SK-N-SH (cell line): Measurements from ENCODE around the gene FBXW5. TPM values are rescaled to one million over a fixed set of nuclear protein-coding genes. Genes with fewer than 3 reads are reported as not detected.

Source experiments
- CTCF ChIA-PET: fragments of 300-600, 350-600 bp; formaldehyde crosslinking; extraction: SDS; loops from one replicate; lab custom pipeline; 2021; lab: Yijun Ruan, JAX
- POLR2A ChIA-PET: fragments of 350-600 bp; sonication (Branson Sonifier 250); formaldehyde crosslinking; extraction: SDS; loops from one replicate; lab custom pipeline; 2020; ENCODE audit warnings: antibody characterized with exemption, inconsistent platforms; lab: Yijun Ruan, JAX
- DNase-seq: peaks from one replicate; pipeline ENCODE4 v3.0.0; 2012
- H2AFZ ChIP-seq: fragments of 200-600 bp; sonication (generic); 2 replicates; pipeline ENCODE4 v1.8.1; 2016; ENCODE audit warnings: antibody characterized with exemption, mild to moderate bottlenecking, low read depth
- H3F3A ChIP-seq: fragments of 200-600 bp; sonication (generic); replicated peaks from 2 replicates; pipeline ENCODE3; 2016; ENCODE audit warnings: antibody characterized with exemption, mild to moderate bottlenecking; ENCODE audit not compliant: insufficient read depth
- H3K27ac ChIP-seq, 2 experiments: fragments of 200-500 bp in 1 of 2; fragments of 200-600 bp in 1 of 2; sonication (Bioruptor generic) in 1 of 2; sonication (generic), shearing (Covaris generic) in 1 of 2; 2 replicates each; pipeline versions ENCODE4 v1.5.1 to v1.6.1; 2014 to 2016; ENCODE audit warnings: low read depth in 2 of 2, inconsistent platforms in 1 of 2, low read length in 1 of 2, mild to moderate bottlenecking in 1 of 2, mixed read lengths in 1 of 2
- H3K27me3 ChIP-seq: fragments of 200-600 bp; sonication (generic), shearing (Covaris generic); 2 replicates; pipeline ENCODE4 v1.6.1; 2016; ENCODE audit warnings: mixed run types; ENCODE audit not compliant: insufficient read depth
- H3K36me3 ChIP-seq, 2 experiments: fragments of 200-500 bp in 1 of 2; fragments of 200-600 bp in 1 of 2; sonication (Bioruptor generic) in 1 of 2; sonication (generic) in 1 of 2; replicated peaks in 1 of 2; 2 replicates each; pipeline versions ENCODE3 to v1.5.1; 2014 to 2016; ENCODE audit warnings: low read length in 1 of 2, mild to moderate bottlenecking in 1 of 2; ENCODE audit not compliant: insufficient read depth in 2 of 2, control insufficient read depth in 1 of 2
- H3K4me1 ChIP-seq, 2 experiments: fragments of 200-500 bp in 1 of 2; fragments of 200-600 bp in 1 of 2; sonication (Bioruptor generic) in 1 of 2; sonication (generic), shearing (Covaris generic) in 1 of 2; 2 replicates each; pipeline versions ENCODE4 v1.5.1 to v1.6.1; 2014 to 2016; ENCODE audit warnings: low read depth in 1 of 2, low read length in 1 of 2, mixed run types in 1 of 2; ENCODE audit not compliant: insufficient read depth in 2 of 2, control insufficient read depth in 1 of 2
- H3K4me2 ChIP-seq: fragments of 200-600 bp; sonication (generic), shearing (Covaris generic); 2 replicates; pipeline ENCODE4 v1.6.1; 2017; ENCODE audit warnings: mixed run types
- H3K4me3 ChIP-seq, 2 experiments: fragments of 200-500 bp in 1 of 2; fragments of 200-600 bp in 1 of 2; sonication (Bioruptor generic) in 1 of 2; sonication (generic), shearing (Covaris generic) in 1 of 2; 2 replicates each; pipeline versions ENCODE4 v1.5.1 to v1.8.1; 2014 to 2016; ENCODE audit warnings: low read depth in 2 of 2, inconsistent platforms in 1 of 2, low read length in 1 of 2, mild to moderate bottlenecking in 1 of 2, mixed read lengths in 1 of 2, moderate library complexity in 1 of 2
- H3K79me2 ChIP-seq: fragments of 200-600 bp; sonication (generic); 2 replicates; pipeline ENCODE4 v1.8.1; 2017; ENCODE audit warnings: mild to moderate bottlenecking; ENCODE audit not compliant: insufficient read depth
- H3K9ac ChIP-seq: fragments of 200-600 bp; sonication (generic); 2 replicates; pipeline ENCODE4 v1.6.1; 2017; ENCODE audit warnings: mixed run types
- H3K9me2 ChIP-seq: fragments of 200-600 bp; sonication (generic); 2 replicates; pipeline ENCODE4 v1.6.1; 2017; ENCODE audit warnings: mixed run types
- H3K9me3 ChIP-seq: fragments of 200-600 bp; sonication (generic); 2 replicates; pipeline ENCODE4 v1.6.1; 2017; ENCODE audit warnings: mixed run types, mild to moderate bottlenecking, moderate library complexity
- H4K20me1 ChIP-seq: fragments of 200-600 bp; sonication (generic); 2 replicates; pipeline ENCODE4 v1.6.1; 2017; ENCODE audit warnings: mild to moderate bottlenecking, mixed run types; ENCODE audit not compliant: insufficient read depth
- EP300 ChIP-seq, 2 experiments: IDR thresholded peaks; 2 replicates each; pipeline versions ENCODE4 v1.4.0 to v1.6.1; 2012; ENCODE audit warnings: borderline replicate concordance in 1 of 2, low read depth in 1 of 2, low read length in 1 of 2
- GATA2 ChIP-seq: sonication (generic); formaldehyde crosslinking; IDR thresholded peaks from 2 replicates; pipeline ENCODE4 v1.5.0; 2020; ENCODE audit warnings: mild to moderate bottlenecking, missing genetic modification reagents
- IRF3 ChIP-seq: fragments of 150-350 bp; IDR thresholded peaks from 2 replicates; pipeline ENCODE4 v1.6.1; 2016; ENCODE audit warnings: mild to moderate bottlenecking, low read depth, low read length
- JUND ChIP-seq: IDR thresholded peaks from 2 replicates; pipeline ENCODE4 v1.4.0; 2012
- PBX3 ChIP-seq: IDR thresholded peaks from 2 replicates; pipeline ENCODE4; 2012
- RCOR1 ChIP-seq: fragments of 150-350 bp; IDR thresholded peaks from 2 replicates; pipeline ENCODE4 v1.6.1; 2017; ENCODE audit warnings: antibody characterized with exemption, low read length
- RFX5 ChIP-seq: IDR thresholded peaks from 2 replicates; pipeline ENCODE4 v1.6.1; 2012; ENCODE audit warnings: mild to moderate bottlenecking, improper control_type of control experiment, low read length
- SMC3 ChIP-seq: IDR thresholded peaks from 2 replicates; pipeline ENCODE4 v1.6.1; 2012; ENCODE audit warnings: low read depth, low read length, improper control_type of control experiment
- TAF1 ChIP-seq: IDR thresholded peaks from 2 replicates; pipeline ENCODE4 v1.6.1; 2012; ENCODE audit warnings: low read depth, mild to moderate bottlenecking, low read length, moderate library complexity, borderline replicate concordance
- TEAD4 ChIP-seq: IDR thresholded peaks from 2 replicates; pipeline ENCODE4 v1.4.0; 2012; ENCODE audit warnings: mild to moderate bottlenecking, borderline replicate concordance; ENCODE audit not compliant: insufficient read depth
- USF2 ChIP-seq: fragments of 150-350 bp; IDR thresholded peaks from 2 replicates; pipeline ENCODE4 v1.6.1; 2017; ENCODE audit warnings: antibody characterized with exemption, low read length, low read depth, borderline replicate concordance
- whole genome bisulfite sequencing: methylation state at CpG from one replicate; pipeline ENCODE4 v1.1.6; 2017; ENCODE audit warnings: low lambda C conversion rate; 5-methylcytosine and 5-hydroxymethylcytosine counted together
- polyA plus RNA-seq, 3 experiments: library from polyadenylated mRNA; depleted of rRNA; stranded (reverse); fragments of >200 nt; gene quantifications; 2 replicates each; pipeline ENCODE4 v1.2.3, GENCODE V29; 2012
- TF ChIP-seq, protein P1 (sequence below): IDR thresholded peaks from 2 replicates; pipeline ENCODE4 v1.4.0; 2012; ENCODE audit warnings: low read depth, borderline replicate concordance
- TF ChIP-seq, protein P2 (sequence below): fragments of 200-600 bp; sonication (generic); IDR thresholded peaks from 2 replicates; pipeline ENCODE4 v1.6.1; 2017; ENCODE audit warnings: antibody characterized with exemption, mild to moderate bottlenecking, moderate library complexity

Gene FBXW5
- polyA plus RNA-seq, 1 of the 3 experiments (the other 2 are of a cell fraction): 78.9 TPM

- 97% methylated on average over 6 of the region's 14 CpGs for WGBS
- no peaks in the 10 kb centered on the region for H3F3A ChIP-seq
- H3K36me3 ChIP-seq: peaks cover 0 to 36% of the 10 kb centered on the region in 2 experiments
- ChIA-PET POLR2A (no interaction called here), CTCF (interaction anchor here (1.1 to 1.2 kb wide), 2 partner anchors 19 to 23 kb away, joined by 3 to 4 read pairs; partner anchors contain the start of gene FBXW5)
- H3K79me2 ChIP-seq: no peaks in the 10 kb centered on the region
- no peak overlapping the region for H2AFZ ChIP-seq
- H4K20me1 ChIP-seq: no peaks in the 10 kb centered on the region
- no peak for DNase-seq
- H3K4me3 ChIP-seq: no peak overlapping the region
- H3K27ac ChIP-seq: no peak overlapping the region
- no peaks in the 10 kb centered on the region for H3K27me3 ChIP-seq
- TF ChIP-seq SMC3: no peak
- TF ChIP-seq RCOR1: no peak
- no peak for TF ChIP-seq TAF1
- TF ChIP-seq EP300 (IDR thresholded peaks at IDR 0.05; ENCODE audit: borderline replicate concordance in 1 of 2, low read depth in 1 of 2, low read length in 1 of 2): no peak
- no peak for TF ChIP-seq TEAD4
- TF ChIP-seq GATA2 (CRISPR knock-in tag): no peak
- TF ChIP-seq, protein P1, sequence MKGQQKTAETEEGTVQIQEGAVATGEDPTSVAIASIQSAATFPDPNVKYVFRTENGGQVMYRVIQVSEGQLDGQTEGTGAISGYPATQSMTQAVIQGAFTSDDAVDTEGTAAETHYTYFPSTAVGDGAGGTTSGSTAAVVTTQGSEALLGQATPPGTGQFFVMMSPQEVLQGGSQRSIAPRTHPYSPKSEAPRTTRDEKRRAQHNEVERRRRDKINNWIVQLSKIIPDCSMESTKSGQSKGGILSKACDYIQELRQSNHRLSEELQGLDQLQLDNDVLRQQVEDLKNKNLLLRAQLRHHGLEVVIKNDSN: no peak
- no peak for TF ChIP-seq JUND
- no peak for TF ChIP-seq RFX5
- TF ChIP-seq PBX3: no peak
- no peak for TF ChIP-seq IRF3
- TF ChIP-seq, protein P2, sequence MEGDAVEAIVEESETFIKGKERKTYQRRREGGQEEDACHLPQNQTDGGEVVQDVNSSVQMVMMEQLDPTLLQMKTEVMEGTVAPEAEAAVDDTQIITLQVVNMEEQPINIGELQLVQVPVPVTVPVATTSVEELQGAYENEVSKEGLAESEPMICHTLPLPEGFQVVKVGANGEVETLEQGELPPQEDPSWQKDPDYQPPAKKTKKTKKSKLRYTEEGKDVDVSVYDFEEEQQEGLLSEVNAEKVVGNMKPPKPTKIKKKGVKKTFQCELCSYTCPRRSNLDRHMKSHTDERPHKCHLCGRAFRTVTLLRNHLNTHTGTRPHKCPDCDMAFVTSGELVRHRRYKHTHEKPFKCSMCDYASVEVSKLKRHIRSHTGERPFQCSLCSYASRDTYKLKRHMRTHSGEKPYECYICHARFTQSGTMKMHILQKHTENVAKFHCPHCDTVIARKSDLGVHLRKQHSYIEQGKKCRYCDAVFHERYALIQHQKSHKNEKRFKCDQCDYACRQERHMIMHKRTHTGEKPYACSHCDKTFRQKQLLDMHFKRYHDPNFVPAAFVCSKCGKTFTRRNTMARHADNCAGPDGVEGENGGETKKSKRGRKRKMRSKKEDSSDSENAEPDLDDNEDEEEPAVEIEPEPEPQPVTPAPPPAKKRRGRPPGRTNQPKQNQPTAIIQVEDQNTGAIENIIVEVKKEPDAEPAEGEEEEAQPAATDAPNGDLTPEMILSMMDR: no peak
- no peak for TF ChIP-seq USF2
- no peak overlapping the region for H3K4me2 ChIP-seq
- peaks cover 0 to 2% of the 10 kb centered on the region in 2 experiments; a peak in 1 of 4 replicates for H3K4me1 ChIP-seq
- H3K9me3 ChIP-seq: no peaks in the 10 kb centered on the region
- no peak overlapping the region for H3K9ac ChIP-seq
- no peaks in the 10 kb centered on the region for H3K9me2 ChIP-seq
Observed at GRCh38 chr9:136920734-136921231, 23.8 kb downstream of the FBXW5 start.
